Measurements from ENCODE around the gene PKM.
A peak's percentile ranks its signal among the peaks of the same experiment; 100 is the strongest.
"Not testable (repeated sequence)": the region's sequence is repeated elsewhere in the genome, so short reads cannot be mapped to it uniquely, and the experiment has no call there.

PKM gene

GRCh38 chr15:72231066-72231832 is at the start of gene PKM:
Gene PKM, minus strand, starts transcription at chr15:72231190. Its CDS starts 12,093 bp downstream, at chr15:72219097.
- Histone ChIP-seq H3K27me3 (ENCODE audit: low read depth) (no peaks in the 10 kb centered on the region), H3K4me1 (peaks cover 27% of the 10 kb centered on the region), H3K36me3 (replicated peaks) (peaks cover 15% of the 10 kb centered on the region), H3K9me3 (no peaks in the 10 kb centered on the region), H3K4me3 (peak within 1 kb of the TSS; percentile 98)
- in situ Hi-C loops (cut with MboI; ENCODE audit: low sequenced_read_pairs), result no loop called here
- peak; percentile 100 for DNase-seq (ENCODE audit: low spot score in 2 of 2)

GRCh38 chr15:72280751-72281150 is 49.8 kb upstream of the PKM start:
- Histone ChIP-seq H3K9me3 (no peaks in the 10 kb centered on the region), H3K4me3 (no peak overlapping the region), H3K36me3 (replicated peaks) (no peaks in the 10 kb centered on the region), H3K4me1 (no peaks in the 10 kb centered on the region), H3K27me3 (ENCODE audit: low read depth) (0 out of 2 replicates have a peak, but pooled peaks cover 2% of the 10 kb centered on the region)
- no peak for DNase-seq (ENCODE audit: low spot score in 2 of 2)
- in situ Hi-C loops (cut with MboI; ENCODE audit: low sequenced_read_pairs), result no loop called here

DNA sequence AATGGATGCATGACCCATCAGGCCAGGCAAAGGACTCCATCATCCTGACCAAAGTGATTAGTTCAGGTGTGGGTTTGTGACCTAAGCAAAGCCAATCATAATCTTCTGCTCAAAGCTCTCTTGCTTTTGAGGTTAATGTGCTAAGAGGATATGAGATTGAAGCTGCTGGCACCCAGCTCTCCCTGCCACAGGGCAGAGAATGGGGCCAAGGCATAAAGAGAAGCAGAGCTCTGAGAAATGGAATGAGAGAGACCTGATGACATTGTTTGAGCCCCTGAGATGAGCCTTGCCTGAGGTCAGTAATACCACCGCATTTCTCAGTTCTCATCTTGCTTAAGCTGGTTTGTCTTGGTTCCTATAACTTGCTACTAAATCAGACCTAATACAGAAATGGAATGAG is 47.7 kb upstream of the PKM start:
- Histone ChIP-seq H3K4me1 (no peaks in the 10 kb centered on the region), H3K9me3 (no peaks in the 10 kb centered on the region), H3K27me3 (ENCODE audit: low read depth) (0 out of 2 replicates have a peak, but pooled peaks cover 2% of the 10 kb centered on the region), H3K36me3 (replicated peaks) (no peaks in the 10 kb centered on the region), H3K4me3 (no peak overlapping the region)
- DNase-seq (ENCODE audit: low spot score in 2 of 2), result no peak
- in situ Hi-C loops (cut with MboI; ENCODE audit: low sequenced_read_pairs), result no loop called here

DNA sequence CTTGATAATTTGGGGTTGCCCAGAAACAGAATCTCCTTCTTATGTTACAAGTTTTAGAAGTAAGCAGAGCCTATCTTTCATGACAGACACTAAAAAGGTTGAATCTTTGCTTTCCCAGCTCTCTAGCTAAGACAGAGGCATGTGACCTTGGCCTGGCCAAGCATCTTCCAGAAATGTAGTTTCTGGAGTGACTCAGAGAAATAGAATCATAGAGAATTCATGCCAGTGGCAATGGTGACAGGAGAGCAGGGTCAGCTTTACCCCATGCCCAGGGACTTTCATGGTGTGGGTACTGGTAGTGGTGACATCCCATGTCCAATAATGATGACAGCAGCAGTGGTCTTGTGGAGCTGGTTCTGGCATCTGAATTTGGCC is 45.3 kb upstream of the PKM start:
- Histone ChIP-seq H3K4me3 (no peak overlapping the region), H3K4me1 (peaks cover 10% of the 10 kb centered on the region), H3K36me3 (replicated peaks) (no peaks in the 10 kb centered on the region; the same call in 1 of the 2 replicates), H3K9me3 (no peaks in the 10 kb centered on the region), H3K27me3 (ENCODE audit: low read depth) (0 out of 2 replicates have a peak, but pooled peaks cover 2% of the 10 kb centered on the region)
- in situ Hi-C loops (cut with MboI; ENCODE audit: low sequenced_read_pairs), result no loop called here
- DNase-seq (ENCODE audit: low spot score in 2 of 2), result no peak

DNA sequence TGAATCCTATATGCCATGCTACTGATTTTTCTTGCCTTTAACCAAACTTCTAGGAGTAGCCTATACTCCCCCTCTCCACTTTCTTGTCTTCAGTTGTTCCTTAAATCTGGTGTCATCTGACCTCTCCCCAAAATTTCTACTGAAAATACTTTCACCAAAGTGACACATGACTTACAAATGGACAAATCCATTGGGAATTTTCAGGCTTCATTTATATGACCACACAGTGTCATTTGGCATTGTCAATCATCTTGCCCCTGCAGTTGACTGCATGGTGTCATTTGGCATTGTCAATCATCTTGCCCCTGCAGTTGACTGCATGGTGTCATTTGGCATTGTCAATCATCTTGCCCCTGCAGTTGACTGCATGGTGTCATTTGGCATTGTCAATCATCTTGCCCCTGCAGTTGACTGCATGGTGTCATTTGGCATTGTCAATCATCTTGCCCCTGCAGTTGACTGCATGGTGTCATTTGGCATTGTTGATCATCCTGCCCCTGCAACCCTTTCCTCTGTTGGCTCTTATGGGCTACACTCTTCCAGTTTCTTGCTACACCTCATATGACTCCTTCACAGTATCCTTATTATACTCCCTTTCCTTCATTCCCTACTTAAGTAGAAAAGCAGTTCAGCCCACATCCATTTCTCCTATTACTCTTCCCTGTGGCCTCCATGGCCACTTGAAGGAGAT is 44.8 kb upstream of the PKM start:
- H3K4me3 ChIP-seq; in situ Hi-C loops (cut with MboI; ENCODE audit: low sequenced_read_pairs): not testable (repeated sequence)

GRCh38 chr15:72272997-72273352 is 42.0 kb upstream of the PKM start:
- Histone ChIP-seq H3K4me1 (peaks cover 21% of the 10 kb centered on the region), H3K4me3 (peak overlapping the region; percentile 85), H3K36me3 (replicated peaks) (peaks cover 28% of the 10 kb centered on the region), H3K9me3 (no peaks in the 10 kb centered on the region), H3K27me3 (ENCODE audit: low read depth) (no peaks in the 10 kb centered on the region)
- DNase-seq (ENCODE audit: low spot score in 2 of 2), result no peak
- in situ Hi-C loops (cut with MboI; ENCODE audit: low sequenced_read_pairs), result no loop called here

More for the DNA sequence above, 44.8 kb upstream of the PKM start:
- H3K4me1 ChIP-seq, result peaks cover 15% of the 10 kb centered on the region
- H3K9me3 ChIP-seq; H3K27me3 ChIP-seq (ENCODE audit: low read depth); DNase-seq (ENCODE audit: low spot score in 2 of 2); H3K36me3 ChIP-seq (replicated peaks): not testable (repeated sequence)

DNA sequence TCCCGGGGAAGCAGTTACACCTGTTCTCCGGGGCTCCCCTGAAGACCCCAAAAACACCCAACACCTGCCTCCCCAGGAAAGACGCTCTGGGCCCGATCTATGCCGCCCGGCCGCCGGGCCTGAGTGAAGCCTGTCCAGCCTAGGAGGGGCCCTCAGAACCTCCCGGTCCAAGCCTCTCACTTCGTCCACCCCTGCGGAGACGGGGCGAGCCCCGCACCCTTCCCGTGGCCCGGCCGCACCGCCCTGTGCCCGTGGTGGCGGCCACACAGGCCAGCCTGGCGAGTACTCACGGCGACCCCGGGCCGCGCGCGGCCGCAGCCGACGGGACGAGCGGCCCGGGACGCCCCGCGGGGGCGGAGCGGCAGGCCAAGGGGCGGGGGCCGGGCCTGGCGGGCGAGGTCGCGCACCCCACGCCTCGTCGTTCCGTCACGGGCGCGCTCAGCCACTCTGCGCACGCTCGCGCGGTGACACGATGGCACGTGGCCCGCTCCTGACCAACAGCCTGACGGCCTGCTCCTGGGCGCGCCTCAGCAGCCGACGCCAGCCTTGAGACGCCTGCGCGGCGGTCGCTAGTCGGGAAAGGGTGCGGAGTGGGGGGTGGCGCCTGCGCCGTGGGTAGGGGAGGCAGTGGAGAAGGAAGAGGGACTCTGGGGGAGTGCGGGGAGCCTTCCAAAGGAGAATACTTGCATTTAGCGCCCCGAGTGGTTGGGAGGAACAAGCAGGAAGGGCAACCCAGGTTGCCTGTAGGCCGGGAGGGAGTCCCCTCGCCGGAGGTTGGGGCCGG is 41.4 kb upstream of the PKM start, which contains the start of gene PARP6:
Gene PARP6 (minus strand): TSS at position 342 of the 784 bp plus-strand sequence. CDS start 5,077 bp downstream, outside the sequence.
- Histone ChIP-seq H3K4me1 (peaks cover 21% of the 10 kb centered on the region), H3K27me3 (ENCODE audit: low read depth) (no peaks in the 10 kb centered on the region), H3K9me3 (no peaks in the 10 kb centered on the region), H3K4me3 (peak within 1 kb of the TSS; percentile 85), H3K36me3 (replicated peaks) (peaks cover 34% of the 10 kb centered on the region)
- in situ Hi-C loops (cut with MboI; ENCODE audit: low sequenced_read_pairs), result no loop called here
- DNase-seq (ENCODE audit: low spot score in 2 of 2), result peak; percentile 100

DNA sequence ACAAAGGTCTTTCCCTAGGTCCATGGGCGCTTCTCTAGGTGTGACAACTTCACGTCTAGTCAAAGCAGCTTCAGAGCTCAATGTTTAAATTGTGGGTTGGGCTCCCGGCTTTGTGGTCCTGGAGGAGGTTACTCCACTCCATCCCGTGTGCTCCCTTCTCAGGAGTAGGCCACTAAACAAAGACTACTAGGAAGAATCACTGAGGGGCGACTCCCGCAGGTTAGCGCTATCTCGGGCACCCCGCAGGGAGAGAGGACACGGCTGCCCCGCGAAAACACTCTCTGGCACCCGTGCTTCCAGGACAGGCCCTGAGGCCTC is 40.9 kb upstream of the PKM start:
- H3K4me1 ChIP-seq, result peaks cover 21% of the 10 kb centered on the region
- peaks cover 40% of the 10 kb centered on the region for H3K36me3 ChIP-seq (replicated peaks)
- H3K27me3 ChIP-seq (ENCODE audit: low read depth), result no peaks in the 10 kb centered on the region
- DNase-seq (ENCODE audit: low spot score in 2 of 2), result peak; percentile 41 to 54
- peak overlapping the region; percentile 85 for H3K4me3 ChIP-seq
- in situ Hi-C loops (cut with MboI; ENCODE audit: low sequenced_read_pairs), result no loop called here
- H3K9me3 ChIP-seq, result no peaks in the 10 kb centered on the region

DNA sequence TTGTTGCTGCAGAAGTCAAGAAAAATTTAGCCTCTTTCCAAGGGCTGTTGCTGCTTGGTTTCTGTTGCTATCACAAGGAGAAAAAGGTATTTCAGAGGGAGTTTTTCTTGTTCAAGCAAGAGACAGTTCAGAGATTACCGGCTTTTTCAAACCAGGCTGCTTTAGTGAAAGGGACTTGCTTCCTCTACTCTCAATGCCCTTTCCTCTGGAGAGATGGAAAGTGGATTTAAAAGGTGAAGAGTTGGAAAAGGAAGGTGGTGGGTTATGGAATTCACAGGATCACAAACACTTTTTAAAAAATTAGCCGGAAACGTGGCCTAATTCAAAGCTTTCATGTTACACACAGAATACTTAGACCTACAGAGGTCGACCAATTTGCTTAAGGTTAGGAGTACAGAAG is 40.2 kb upstream of the PKM start:
- no peaks in the 10 kb centered on the region for H3K27me3 ChIP-seq (ENCODE audit: low read depth)
- in situ Hi-C loops (cut with MboI; ENCODE audit: low sequenced_read_pairs), result no loop called here
- no peak for DNase-seq (ENCODE audit: low spot score in 2 of 2)
- H3K4me1 ChIP-seq, result peaks cover 21% of the 10 kb centered on the region
- peak overlapping the region; percentile 85 for H3K4me3 ChIP-seq
- no peaks in the 10 kb centered on the region for H3K9me3 ChIP-seq
- peaks cover 46% of the 10 kb centered on the region for H3K36me3 ChIP-seq (replicated peaks)

- no peak overlapping the region for H3K4me3 ChIP-seq
- no peaks in the 10 kb centered on the region for H3K27me3 ChIP-seq (ENCODE audit: low read depth)
- in situ Hi-C loops (cut with MboI; ENCODE audit: low sequenced_read_pairs), result no loop called here
- H3K36me3 ChIP-seq (replicated peaks), result peaks cover 61% of the 10 kb centered on the region
- H3K9me3 ChIP-seq, result no peaks in the 10 kb centered on the region
- no peak for DNase-seq (ENCODE audit: low spot score in 2 of 2)
- H3K4me1 ChIP-seq, result peaks cover 21% of the 10 kb centered on the region
Observed at GRCh38 chr15:72269739-72270138, 38.7 kb upstream of the PKM start.

DNA sequence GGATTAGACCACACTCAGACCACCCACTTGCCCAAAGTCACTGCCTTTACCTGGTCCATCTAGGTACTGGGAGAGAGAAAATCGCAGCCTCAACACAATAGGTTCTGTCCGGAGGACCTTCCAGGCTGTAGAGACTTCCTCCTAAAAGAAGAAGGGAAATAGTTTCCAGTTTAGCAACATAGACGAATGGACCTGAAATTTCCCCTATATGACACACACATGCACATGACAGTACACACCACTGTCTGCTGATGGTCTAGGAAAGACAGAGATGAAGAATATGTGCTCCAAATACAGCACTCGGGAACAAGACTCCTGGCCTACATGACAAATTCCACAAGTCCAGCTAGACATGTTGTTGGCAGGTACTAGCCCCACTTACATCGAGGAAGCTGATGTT is 34.0 kb upstream of the PKM start:
- Histone ChIP-seq H3K9me3 (no peaks in the 10 kb centered on the region), H3K4me3 (no peak overlapping the region), H3K4me1 (no peaks in the 10 kb centered on the region), H3K27me3 (ENCODE audit: low read depth) (no peaks in the 10 kb centered on the region), H3K36me3 (replicated peaks) (peaks cover 97% of the 10 kb centered on the region)
- no peak for DNase-seq (ENCODE audit: low spot score in 2 of 2)
- in situ Hi-C loops (cut with MboI; ENCODE audit: low sequenced_read_pairs), result no loop called here

DNA sequence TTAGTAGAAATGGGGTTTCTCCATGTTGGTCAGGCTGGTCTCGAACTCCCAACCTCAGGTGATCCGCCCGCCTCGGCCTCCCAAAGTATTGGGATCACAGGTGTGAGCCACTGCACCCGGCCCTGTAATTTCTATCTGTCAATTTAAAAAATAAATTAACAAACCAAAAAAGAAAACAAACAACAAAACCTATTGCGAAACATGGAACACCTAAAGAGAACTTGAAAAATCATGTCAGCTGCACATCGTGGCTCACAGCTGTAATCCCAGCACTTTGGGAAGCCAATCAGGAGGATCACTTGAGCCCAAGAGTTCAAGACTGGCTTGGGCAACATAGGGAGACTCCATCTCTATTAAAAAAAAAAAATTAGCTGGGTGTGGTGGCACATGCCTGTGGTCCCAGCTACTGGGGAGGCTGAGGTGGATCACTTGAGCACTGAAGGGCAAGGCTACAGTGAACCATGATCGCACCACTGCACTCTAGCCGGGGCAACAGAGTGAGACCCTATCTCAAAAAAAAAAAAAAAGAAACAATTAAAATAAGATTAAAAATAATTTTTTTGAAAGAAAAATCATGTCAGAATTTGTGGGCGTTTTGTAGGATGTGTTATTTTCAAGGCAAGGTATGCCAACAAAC is 21.8 kb upstream of the PKM start:
- in situ Hi-C loops (cut with MboI; ENCODE audit: low sequenced_read_pairs), result no loop called here
- Histone ChIP-seq H3K4me3 (no peak overlapping the region), H3K36me3 (replicated peaks) (peaks cover 90% of the 10 kb centered on the region), H3K4me1 (peaks cover 17% of the 10 kb centered on the region), H3K27me3 (ENCODE audit: low read depth) (no peaks in the 10 kb centered on the region), H3K9me3 (no peaks in the 10 kb centered on the region)
- no peak for DNase-seq (ENCODE audit: low spot score in 2 of 2)

GRCh38 chr15:72249142-72249810 is 18.3 kb upstream of the PKM start:
- in situ Hi-C loops (cut with MboI; ENCODE audit: low sequenced_read_pairs), result no loop called here
- Histone ChIP-seq H3K36me3 (replicated peaks) (peaks cover 78% of the 10 kb centered on the region), H3K27me3 (ENCODE audit: low read depth) (no peaks in the 10 kb centered on the region), H3K9me3 (no peaks in the 10 kb centered on the region), H3K4me3 (no peak overlapping the region), H3K4me1 (peaks cover 17% of the 10 kb centered on the region)
- DNase-seq (ENCODE audit: low spot score in 2 of 2), result no peak
